Measurements from ENCODE around the gene ATG13. TPM values are rescaled to one million over a fixed set of nuclear protein-coding genes. Genes with fewer than 3 reads are reported as not detected.
"Not testable (repeated sequence)": the region's sequence is repeated elsewhere in the genome, so short reads cannot be mapped to it uniquely, and the experiment has no call there.

ATG13 gene
- total and polyA plus RNA-seq, 7 donors: 16.8 to 50.7 (median 32.7) TPM

- Histone ChIP-seq H3K4me1 (peaks cover 4% of the 10 kb centered on the region), H3K27me3 (ENCODE audit: insufficient read depth in 3 of 3, low read length in 2 of 3) (no peaks in the 10 kb centered on the region), H3K27ac (no peak overlapping the region), H3K9me3 (no peaks in the 10 kb centered on the region), H3K36me3 (ENCODE audit: insufficient read depth in 1 of 2, low read depth in 1 of 2) (no peaks in the 10 kb centered on the region), H3K4me3 (no peak overlapping the region)
- WGBS, 3 donors: 95 to 96% (median 96%) methylated on average over 5 of the region's 5 CpGs
- no peak for TF ChIP-seq CTCF (IDR thresholded peaks at IDR 0.05)
- no peak for DNase-seq
- intact Hi-C loops (cut with DNase I): no loop called here
- ATAC-seq: no peak
These were observed 34.8 kb upstream of the ATG13 start for GRCh38 chr11:46582588-46582987.

DNA sequence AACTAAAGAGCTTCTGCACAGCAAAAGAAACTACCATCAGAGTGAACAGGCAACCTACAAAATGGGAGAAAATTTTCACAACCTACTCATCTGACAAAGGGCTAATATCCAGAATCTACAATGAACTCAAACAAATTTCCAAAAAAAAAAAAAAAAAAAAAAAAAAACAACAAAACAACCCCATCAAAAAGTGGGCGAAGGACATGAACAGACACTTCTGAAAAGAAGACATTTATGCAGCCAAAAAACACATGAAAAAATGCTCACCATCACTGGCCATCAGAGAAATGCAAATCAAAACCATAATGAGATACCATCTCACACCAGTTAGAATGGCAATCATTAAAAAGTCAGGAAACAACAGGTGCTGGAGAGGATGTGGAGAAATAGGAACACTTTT lies 33.8 kb upstream of the ATG13 start:
- H3K36me3 ChIP-seq (ENCODE audit: insufficient read depth in 1 of 2, low read depth in 1 of 2); DNase-seq; H3K27ac ChIP-seq; H3K4me3 ChIP-seq; H3K4me1 ChIP-seq; H3K27me3 ChIP-seq (ENCODE audit: insufficient read depth in 3 of 3, low read length in 2 of 3); intact Hi-C loops (cut with DNase I); ATAC-seq; H3K9me3 ChIP-seq: not testable (repeated sequence)
- WGBS, 3 donors: 100% methylated on average over 1 of the region's 1 CpG

DNA sequence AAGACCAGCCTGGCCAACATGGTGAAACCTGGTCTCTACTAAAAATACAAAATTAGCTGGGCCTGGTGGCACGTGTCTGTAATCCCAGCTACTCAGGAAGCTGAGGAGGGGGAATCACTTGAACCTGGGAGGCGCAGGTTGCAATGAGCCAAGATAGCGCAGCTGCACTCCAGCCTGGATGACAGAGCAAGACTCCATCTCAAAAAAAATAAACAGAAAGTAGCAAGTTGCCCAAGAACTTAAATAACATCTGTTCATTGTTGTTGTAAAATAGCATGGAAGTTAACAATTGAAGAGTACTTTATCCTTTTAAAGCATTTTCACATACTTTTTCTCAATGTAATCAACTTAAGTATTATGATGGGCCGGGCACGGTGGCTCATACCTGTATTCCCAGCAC lies 29.2 kb upstream of the ATG13 start:
- ATAC-seq (no peak), DNase-seq (no peak)
- 76 to 81% (median 77%) methylated on average over 5 of the region's 5 CpGs for WGBS, 3 donors
- H3K9me3 ChIP-seq: no peaks in the 10 kb centered on the region
- H3K36me3 ChIP-seq (ENCODE audit: insufficient read depth in 1 of 2, low read depth in 1 of 2): no peaks in the 10 kb centered on the region
- intact Hi-C loops (cut with DNase I): no loop called here
- H3K4me1 ChIP-seq: peaks cover 32% of the 10 kb centered on the region
- no peaks in the 10 kb centered on the region for H3K27me3 ChIP-seq (ENCODE audit: insufficient read depth in 3 of 3, low read length in 2 of 3)
- no peak for TF ChIP-seq CTCF (IDR thresholded peaks at IDR 0.05)
- no peak overlapping the region for H3K27ac ChIP-seq
- no peak overlapping the region for H3K4me3 ChIP-seq

DNA sequence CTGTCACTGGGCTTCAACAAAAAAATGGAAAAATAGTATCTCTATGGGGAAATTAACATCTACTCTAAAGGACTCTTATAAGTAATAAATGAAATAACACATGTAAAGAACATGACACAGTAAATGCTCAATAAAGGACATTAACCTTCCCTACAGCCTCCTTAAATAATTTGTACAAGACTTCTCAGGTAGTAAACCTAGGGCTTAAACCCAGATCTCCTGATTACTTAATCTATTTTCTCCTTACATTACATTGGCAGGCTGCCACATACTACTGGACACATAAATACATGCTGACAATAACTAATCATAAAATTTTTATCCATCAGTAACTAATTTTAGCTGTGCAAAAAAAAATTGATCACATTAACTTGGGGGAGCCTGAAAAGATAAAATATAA lies 28.4 kb upstream of the ATG13 start:
- H3K27me3 ChIP-seq (ENCODE audit: insufficient read depth in 3 of 3, low read length in 2 of 3): no peaks in the 10 kb centered on the region
- DNase-seq (no peak), ATAC-seq (no peak)
- H3K4me1 ChIP-seq: peaks cover 32% of the 10 kb centered on the region
- no peaks in the 10 kb centered on the region for H3K9me3 ChIP-seq
- H3K36me3 ChIP-seq (ENCODE audit: insufficient read depth in 1 of 2, low read depth in 1 of 2): no peaks in the 10 kb centered on the region
- TF ChIP-seq CTCF (IDR thresholded peaks at IDR 0.05): no peak
- H3K27ac ChIP-seq: no peak overlapping the region
- intact Hi-C loops (cut with DNase I): no loop called here
- no peak overlapping the region for H3K4me3 ChIP-seq

DNA sequence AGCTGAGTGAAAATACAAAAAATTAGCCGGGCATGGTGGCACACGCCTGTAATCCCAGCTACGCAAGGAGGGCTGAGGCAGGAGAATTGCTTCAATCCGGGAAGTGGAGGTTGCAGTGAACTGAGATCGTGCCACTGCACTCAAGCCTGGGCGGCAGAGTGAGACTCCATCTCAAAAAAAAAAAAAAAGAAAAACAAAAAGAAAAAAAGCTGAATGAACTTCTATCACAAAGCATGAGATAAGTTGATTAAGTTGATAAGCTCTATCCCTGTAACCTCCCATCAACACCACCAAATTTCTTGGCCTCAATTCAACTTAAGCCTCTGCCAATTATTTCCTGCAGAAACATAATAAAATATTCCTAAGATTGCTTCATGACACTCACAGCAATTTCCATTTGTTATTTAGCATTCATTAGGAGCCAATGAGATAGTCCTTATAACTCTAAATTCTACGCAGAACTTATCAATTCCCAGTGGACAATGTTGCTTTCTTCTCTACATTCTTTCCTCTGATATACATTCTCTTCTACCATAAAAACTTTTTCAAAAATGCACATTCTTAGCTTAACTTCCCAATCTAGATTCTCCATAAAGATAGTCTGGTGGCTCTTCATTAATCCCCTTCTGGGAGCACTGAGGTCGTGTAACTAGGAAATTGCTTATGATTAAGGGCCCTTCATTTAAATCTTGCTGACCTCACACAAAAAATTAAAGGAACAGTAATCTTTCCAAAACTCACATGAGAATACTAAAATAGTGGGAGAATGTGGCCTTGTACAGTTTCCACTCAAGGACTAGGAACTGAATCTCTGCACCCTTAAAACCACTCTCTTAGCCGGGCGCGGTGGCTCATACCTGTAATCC lies 26.4 kb upstream of the ATG13 start:
- no peak for DNase-seq
- Histone ChIP-seq H3K4me1 (peaks cover 38% of the 10 kb centered on the region), H3K36me3 (ENCODE audit: insufficient read depth in 1 of 2, low read depth in 1 of 2) (no peaks in the 10 kb centered on the region), H3K4me3 (peak overlapping the region; percentile 39), H3K27ac (peak overlapping the region; percentile 3), H3K9me3 (no peaks in the 10 kb centered on the region), H3K27me3 (ENCODE audit: insufficient read depth in 3 of 3, low read length in 2 of 3) (no peaks in the 10 kb centered on the region)
- no peak for TF ChIP-seq CTCF (IDR thresholded peaks at IDR 0.05)
- 55 to 64% (median 58%) methylated on average over 11 of the region's 11 CpGs for WGBS, 3 donors
- intact Hi-C loops (cut with DNase I): loop anchor here in 1 of 2 donors (5.0 kb wide), 1 partner anchor 34 kb away; no protein-coding TSS in a partner anchor
- no peak for ATAC-seq
